ENCODE results near the gene LIPE. TPM values are rescaled to one million over a fixed set of nuclear protein-coding genes. Genes with fewer than 3 reads are reported as not detected.
A peak's percentile ranks its signal among the peaks of the same experiment; 100 is the strongest.

Gene LIPE
- total and polyA plus RNA-seq, 4 donors = 1.4 to 12.1 (median 5.5) TPM

DNA sequence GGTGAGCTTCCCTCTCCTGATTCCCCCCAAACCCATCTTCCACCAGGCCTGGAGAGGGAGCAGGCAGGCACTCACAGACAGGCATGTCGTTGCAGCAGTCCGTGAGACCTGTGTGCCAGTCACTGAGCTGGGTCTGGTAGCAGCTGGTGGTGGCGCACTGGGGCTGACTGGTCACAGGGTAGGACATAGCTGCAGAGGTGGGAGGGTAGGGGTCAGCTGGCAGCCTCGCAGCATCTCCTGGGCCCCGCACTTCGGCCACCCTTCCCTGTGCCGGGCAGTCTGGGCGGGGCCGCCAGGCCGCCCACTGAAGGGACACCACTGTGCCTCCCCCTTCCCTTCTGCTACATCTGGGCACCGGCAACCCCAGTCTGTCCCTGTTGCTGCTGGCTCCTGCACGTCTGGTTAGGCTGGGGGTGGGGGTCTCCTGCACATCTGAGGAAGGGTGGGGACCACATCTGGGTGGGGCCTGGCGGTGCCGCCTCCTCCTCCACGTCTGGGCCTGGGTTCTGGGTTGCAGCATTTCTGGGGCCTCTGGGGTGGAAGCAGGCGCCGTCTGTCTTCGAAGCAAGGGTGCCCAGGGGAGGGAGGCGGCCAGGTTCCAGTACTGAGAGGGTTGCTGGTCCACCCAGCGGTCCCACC, 38.2 kb downstream of the LIPE start:
- ATAC-seq (ENCODE audit: low FRiP score) (no peak), DNase-seq (no peak)
- no peaks in the 10 kb centered on the region for H3K4me1 ChIP-seq (ENCODE audit: control insufficient read depth in 1 of 2, insufficient read depth in 2 of 2, low read length in 2 of 2)
- no peak overlapping the region for H3K4me3 ChIP-seq (ENCODE audit: low read length in 2 of 2)
- no peaks in the 10 kb centered on the region for H3K36me3 ChIP-seq (ENCODE audit: control insufficient read depth in 1 of 2, insufficient read depth in 2 of 2, low read length in 1 of 2)
- no peak overlapping the region for H3K27ac ChIP-seq (ENCODE audit: low read depth in 1 of 2, low read length in 2 of 2)
- H3K27me3 ChIP-seq (ENCODE audit: control insufficient read depth in 1 of 2, insufficient read depth in 2 of 2, low read length in 1 of 2) = no peaks in the 10 kb centered on the region
- intact Hi-C loops (cut with DNase I) = no loop called here
- 74 to 77% methylated on average over 19 to 20 of the region's 20 CpGs for WGBS, 2 donors
- H3K9me3 ChIP-seq (ENCODE audit: control insufficient read depth, low read length) = no peaks in the 10 kb centered on the region

- ATAC-seq (ENCODE audit: low FRiP score) (peak; percentile 60), DNase-seq (peak in 1 of 2 donors; percentile 72)
- Histone ChIP-seq H3K4me1 (ENCODE audit: control insufficient read depth in 1 of 2, insufficient read depth in 2 of 2, low read length in 2 of 2) (no peaks in the 10 kb centered on the region), H3K27ac (ENCODE audit: low read depth in 1 of 2, low read length in 2 of 2) (no peak overlapping the region), H3K36me3 (ENCODE audit: control insufficient read depth in 1 of 2, insufficient read depth in 2 of 2, low read length in 1 of 2) (no peaks in the 10 kb centered on the region), H3K9me3 (ENCODE audit: control insufficient read depth, low read length) (no peaks in the 10 kb centered on the region), H3K27me3 (ENCODE audit: control insufficient read depth in 1 of 2, insufficient read depth in 2 of 2, low read length in 1 of 2) (no peaks in the 10 kb centered on the region), H3K4me3 (ENCODE audit: low read length in 2 of 2) (peak overlapping the region in 1 of 2 donors; percentile 29)
- WGBS, 2 donors = 1 to 2% methylated on average over 48 of the region's 48 CpGs
- intact Hi-C loops (cut with DNase I) = no loop called here
Observed at GRCh38 chr19:42386974-42387707, 40.0 kb downstream of the LIPE start.

GRCh38 chr19:42380155-42380554, 47.0 kb downstream of the LIPE start:
- H3K9me3 ChIP-seq (ENCODE audit: control insufficient read depth, low read length) = no peaks in the 10 kb centered on the region
- DNase-seq (no peak), ATAC-seq (ENCODE audit: low FRiP score) (no peak)
- WGBS, 2 donors = 62 to 72% methylated on average over 6 of the region's 6 CpGs
- H3K36me3 ChIP-seq (ENCODE audit: control insufficient read depth in 1 of 2, insufficient read depth in 2 of 2, low read length in 1 of 2) = no peaks in the 10 kb centered on the region
- no peak overlapping the region for H3K27ac ChIP-seq (ENCODE audit: low read depth in 1 of 2, low read length in 2 of 2)
- H3K4me1 ChIP-seq (ENCODE audit: control insufficient read depth in 1 of 2, insufficient read depth in 2 of 2, low read length in 2 of 2) = no peaks in the 10 kb centered on the region
- H3K27me3 ChIP-seq (ENCODE audit: control insufficient read depth in 1 of 2, insufficient read depth in 2 of 2, low read length in 1 of 2) = no peaks in the 10 kb centered on the region
- intact Hi-C loops (cut with DNase I) = no loop called here
- no peak overlapping the region for H3K4me3 ChIP-seq (ENCODE audit: low read length in 2 of 2)

DNA sequence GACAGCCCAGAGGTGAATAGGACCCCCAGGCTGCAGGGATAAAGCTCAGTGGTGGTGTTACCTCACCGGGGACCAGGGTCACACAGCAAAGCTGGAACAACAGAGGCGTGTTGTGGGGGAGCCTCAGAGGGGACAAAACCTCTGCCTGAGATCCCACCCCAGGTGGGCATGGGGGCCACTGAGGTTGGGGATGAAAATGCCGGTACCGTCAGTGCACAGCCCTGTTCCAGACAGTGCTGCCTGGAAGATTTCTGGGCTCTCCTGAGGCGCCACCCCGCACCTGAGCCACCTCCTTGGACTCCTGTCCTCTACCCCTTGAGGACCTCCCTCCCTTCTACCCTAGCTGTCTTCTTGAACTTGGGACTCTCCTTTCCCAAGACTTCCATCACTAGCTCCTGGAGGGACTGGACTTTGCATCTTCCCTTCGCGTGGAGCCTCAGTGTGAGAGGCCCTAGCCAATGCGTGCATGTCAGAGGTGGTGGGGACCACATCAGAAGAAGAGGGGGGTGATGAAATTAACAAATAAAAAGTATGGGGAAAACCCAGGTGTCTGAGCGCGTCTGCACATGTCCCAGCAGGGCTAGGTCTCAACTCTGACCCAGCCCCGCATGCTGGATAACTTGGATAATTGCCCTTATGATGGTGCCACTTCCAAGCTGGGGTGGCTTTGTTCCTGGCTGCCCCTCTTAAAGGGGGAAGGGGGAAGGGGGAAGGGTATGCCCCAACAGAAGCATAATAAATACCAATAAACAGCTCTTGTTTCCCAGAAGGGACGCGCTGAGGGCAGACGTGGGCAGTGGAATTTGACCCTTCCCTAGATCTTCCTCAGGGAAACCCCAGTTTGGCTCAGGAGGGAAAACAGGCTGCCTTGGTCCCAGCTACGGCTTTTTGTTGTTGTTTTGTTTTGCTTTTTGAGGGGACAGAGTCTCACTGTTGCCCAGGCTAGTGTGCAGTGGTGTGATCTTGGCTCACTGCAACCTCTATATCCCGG, 48.7 kb downstream of the LIPE start:
- no peak for DNase-seq
- H3K4me3 ChIP-seq (ENCODE audit: low read length in 2 of 2) = no peak overlapping the region
- no peak overlapping the region for H3K27ac ChIP-seq (ENCODE audit: low read depth in 1 of 2, low read length in 2 of 2)
- WGBS, 2 donors = 71 to 73% methylated on average over 17 of the region's 17 CpGs
- no peaks in the 10 kb centered on the region for H3K36me3 ChIP-seq (ENCODE audit: control insufficient read depth in 1 of 2, insufficient read depth in 2 of 2, low read length in 1 of 2)
- no peak for ATAC-seq (ENCODE audit: low FRiP score)
- H3K27me3 ChIP-seq (ENCODE audit: control insufficient read depth in 1 of 2, insufficient read depth in 2 of 2, low read length in 1 of 2) = no peaks in the 10 kb centered on the region
- intact Hi-C loops (cut with DNase I) = no loop called here
- H3K9me3 ChIP-seq (ENCODE audit: control insufficient read depth, low read length) = no peaks in the 10 kb centered on the region
- H3K4me1 ChIP-seq (ENCODE audit: control insufficient read depth in 1 of 2, insufficient read depth in 2 of 2, low read length in 2 of 2) = no peaks in the 10 kb centered on the region

DNA sequence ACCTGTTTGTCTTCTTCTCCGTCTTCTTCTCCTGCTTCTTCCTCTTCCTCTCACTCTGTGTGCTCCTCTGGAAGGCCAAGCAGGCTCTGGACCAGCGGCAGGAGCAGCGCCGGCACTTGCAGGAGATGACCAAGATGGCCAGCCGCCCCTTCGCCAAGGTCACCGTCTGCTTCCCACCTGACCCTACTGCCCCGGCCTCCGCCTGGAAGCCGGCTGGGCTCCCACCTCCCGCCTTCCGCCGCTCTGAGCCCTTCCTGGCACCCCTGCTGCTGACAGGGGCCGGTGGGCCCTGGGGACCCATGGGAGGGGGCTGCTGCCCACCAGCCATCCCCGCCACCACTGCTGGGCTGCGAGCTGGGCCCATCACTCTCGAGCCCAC, 51.0 kb downstream of the LIPE start:
- no peaks in the 10 kb centered on the region for H3K27me3 ChIP-seq (ENCODE audit: control insufficient read depth in 1 of 2, insufficient read depth in 2 of 2, low read length in 1 of 2)
- no peaks in the 10 kb centered on the region for H3K36me3 ChIP-seq (ENCODE audit: control insufficient read depth in 1 of 2, insufficient read depth in 2 of 2, low read length in 1 of 2)
- H3K4me3 ChIP-seq (ENCODE audit: low read length in 2 of 2) = no peak overlapping the region
- no peak for DNase-seq
- 94 to 95% methylated on average over 9 to 17 of the region's 17 CpGs for WGBS, 2 donors
- ATAC-seq (ENCODE audit: low FRiP score) = no peak
- intact Hi-C loops (cut with DNase I) = no loop called here
- H3K4me1 ChIP-seq (ENCODE audit: control insufficient read depth in 1 of 2, insufficient read depth in 2 of 2, low read length in 2 of 2) = no peaks in the 10 kb centered on the region
- H3K9me3 ChIP-seq (ENCODE audit: control insufficient read depth, low read length) = no peaks in the 10 kb centered on the region
- no peak overlapping the region for H3K27ac ChIP-seq (ENCODE audit: low read depth in 1 of 2, low read length in 2 of 2)

DNA sequence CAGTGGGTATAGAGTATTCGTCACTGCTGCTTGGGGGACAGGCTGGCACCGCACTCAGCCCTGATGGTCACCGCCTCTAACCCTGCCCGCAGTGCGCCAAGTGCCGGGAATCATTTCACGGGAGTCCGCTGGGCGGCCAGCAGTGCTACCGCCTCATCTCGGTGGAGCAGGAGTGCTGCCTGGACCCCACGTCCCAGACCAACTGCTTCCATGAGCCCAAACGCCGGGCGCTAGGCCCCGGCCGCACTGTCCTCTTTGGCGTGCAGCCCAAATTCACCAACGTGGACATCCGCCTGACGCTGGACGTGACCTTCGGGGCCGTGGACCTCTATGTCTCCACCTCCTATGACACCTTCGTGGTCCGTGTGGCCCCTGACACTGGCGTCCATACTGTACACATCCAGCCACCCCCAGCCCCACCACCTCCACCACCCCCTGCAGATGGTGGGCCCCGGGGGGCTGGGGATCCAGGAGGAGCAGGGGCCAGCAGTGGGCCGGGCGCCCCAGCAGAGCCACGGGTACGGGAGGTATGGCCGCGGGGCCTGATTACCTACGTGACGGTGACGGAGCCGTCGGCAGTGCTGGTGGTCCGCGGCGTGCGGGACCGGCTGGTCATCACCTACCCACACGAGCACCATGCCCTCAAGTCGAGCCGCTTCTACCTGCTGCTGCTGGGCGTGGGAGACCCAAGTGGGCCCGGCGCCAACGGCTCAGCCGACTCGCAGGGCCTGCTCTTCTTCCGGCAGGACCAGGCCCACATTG, 51.6 kb downstream of the LIPE start:
- Histone ChIP-seq H3K27me3 (ENCODE audit: control insufficient read depth in 1 of 2, insufficient read depth in 2 of 2, low read length in 1 of 2) (no peaks in the 10 kb centered on the region), H3K36me3 (ENCODE audit: control insufficient read depth in 1 of 2, insufficient read depth in 2 of 2, low read length in 1 of 2) (no peaks in the 10 kb centered on the region), H3K4me1 (ENCODE audit: control insufficient read depth in 1 of 2, insufficient read depth in 2 of 2, low read length in 2 of 2) (no peaks in the 10 kb centered on the region), H3K27ac (ENCODE audit: low read depth in 1 of 2, low read length in 2 of 2) (no peak overlapping the region), H3K4me3 (ENCODE audit: low read length in 2 of 2) (no peak overlapping the region), H3K9me3 (ENCODE audit: control insufficient read depth, low read length) (no peaks in the 10 kb centered on the region)
- no peak for DNase-seq
- intact Hi-C loops (cut with DNase I) = no loop called here
- ATAC-seq (ENCODE audit: low FRiP score) = peak; percentile 9
- WGBS, 2 donors = 93 to 94% methylated on average over 54 of the region's 54 CpGs

DNA sequence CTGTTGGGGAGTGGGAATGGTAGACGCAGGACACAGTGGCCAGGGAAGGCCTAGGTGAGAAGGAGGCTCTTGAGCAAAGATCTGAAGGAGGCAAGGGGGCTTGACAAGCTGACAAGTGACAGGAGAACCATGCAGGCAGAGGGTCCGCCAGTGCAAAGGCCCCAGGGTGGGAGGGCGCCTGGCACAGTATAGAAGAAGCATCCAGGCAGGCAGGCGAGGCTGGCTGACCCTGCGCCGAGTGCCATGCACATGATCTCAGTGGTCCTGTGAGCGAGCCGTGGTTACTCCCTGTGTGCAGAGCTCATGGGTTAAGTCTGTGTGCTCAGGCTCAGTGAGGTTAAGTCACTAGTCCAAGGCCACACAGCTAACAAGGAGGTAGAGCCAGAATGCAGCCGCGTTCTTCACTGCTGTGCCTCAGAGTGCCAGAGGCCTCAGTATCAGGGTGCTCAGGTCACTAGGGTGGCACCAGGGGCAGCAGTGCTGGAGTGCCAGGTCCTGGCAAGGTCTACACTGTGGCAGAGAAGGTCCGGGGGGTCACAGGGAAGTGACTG, 52.3 kb downstream of the LIPE start:
- ATAC-seq (ENCODE audit: low FRiP score) = no peak
- no peaks in the 10 kb centered on the region for H3K27me3 ChIP-seq (ENCODE audit: control insufficient read depth in 1 of 2, insufficient read depth in 2 of 2, low read length in 1 of 2)
- H3K9me3 ChIP-seq (ENCODE audit: control insufficient read depth, low read length) = no peaks in the 10 kb centered on the region
- no peaks in the 10 kb centered on the region for H3K4me1 ChIP-seq (ENCODE audit: control insufficient read depth in 1 of 2, insufficient read depth in 2 of 2, low read length in 2 of 2)
- intact Hi-C loops (cut with DNase I) = no loop called here
- no peak for DNase-seq
- no peak overlapping the region for H3K27ac ChIP-seq (ENCODE audit: low read depth in 1 of 2, low read length in 2 of 2)
- 91 to 96% methylated on average over 10 to 11 of the region's 11 CpGs for WGBS, 2 donors
- no peaks in the 10 kb centered on the region for H3K36me3 ChIP-seq (ENCODE audit: control insufficient read depth in 1 of 2, insufficient read depth in 2 of 2, low read length in 1 of 2)
- no peak overlapping the region for H3K4me3 ChIP-seq (ENCODE audit: low read length in 2 of 2)

DNA sequence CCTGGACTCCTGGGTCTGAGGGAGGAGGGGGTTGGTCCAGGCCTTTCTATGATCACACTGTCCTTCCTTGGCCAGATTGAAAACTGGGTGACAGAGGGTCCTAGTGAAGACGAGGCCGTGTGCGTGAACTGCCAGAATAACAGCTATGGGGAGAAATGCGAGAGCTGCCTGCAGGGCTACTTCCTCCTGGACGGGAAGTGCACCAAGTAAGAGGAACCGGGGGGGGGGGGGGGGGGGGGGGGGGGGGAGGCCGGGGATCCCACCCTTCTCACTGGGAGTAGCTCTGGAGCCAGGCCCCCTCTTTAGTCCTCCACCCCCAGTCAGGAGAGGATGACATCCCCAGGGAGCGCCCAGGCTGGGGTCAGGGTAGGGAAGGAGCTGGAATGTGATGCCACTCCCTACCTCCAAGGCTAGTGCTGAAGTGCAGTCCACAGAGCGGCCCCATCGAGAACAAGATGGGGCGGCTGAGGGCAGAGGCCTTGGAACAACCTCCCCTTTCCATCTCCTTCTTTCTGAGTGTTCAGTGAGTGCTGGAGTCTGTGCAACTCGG, 56.5 kb downstream of the LIPE start:
- Histone ChIP-seq H3K36me3 (ENCODE audit: control insufficient read depth in 1 of 2, insufficient read depth in 2 of 2, low read length in 1 of 2) (no peaks in the 10 kb centered on the region), H3K27ac (ENCODE audit: low read depth in 1 of 2, low read length in 2 of 2) (no peak overlapping the region)
- intact Hi-C loops (cut with DNase I) = no loop called here

More for the DNA sequence above, 56.5 kb downstream of the LIPE start:
- H3K4me3 ChIP-seq (ENCODE audit: low read length in 2 of 2) = no peak overlapping the region
- H3K9me3 ChIP-seq (ENCODE audit: control insufficient read depth, low read length) = no peaks in the 10 kb centered on the region
- no peaks in the 10 kb centered on the region for H3K27me3 ChIP-seq (ENCODE audit: control insufficient read depth in 1 of 2, insufficient read depth in 2 of 2, low read length in 1 of 2)
- 73 to 74% methylated on average over 10 to 12 of the region's 12 CpGs for WGBS, 2 donors
- ATAC-seq (ENCODE audit: low FRiP score) (no peak), DNase-seq (no peak)
- no peaks in the 10 kb centered on the region for H3K4me1 ChIP-seq (ENCODE audit: control insufficient read depth in 1 of 2, insufficient read depth in 2 of 2, low read length in 2 of 2)

Data from aorta (tissue), 5 donors.